ENCODE measurements around the gene CDK5RAP1. TPM values are rescaled to one million over a fixed set of nuclear protein-coding genes. Genes with fewer than 3 reads are reported as not detected.
A peak's percentile ranks its signal among the peaks of the same experiment; 100 is the strongest.

Gene CDK5RAP1
- total RNA-seq, 2 donors from 2014 or later, result 45.2 to 59.7 TPM

DNA sequence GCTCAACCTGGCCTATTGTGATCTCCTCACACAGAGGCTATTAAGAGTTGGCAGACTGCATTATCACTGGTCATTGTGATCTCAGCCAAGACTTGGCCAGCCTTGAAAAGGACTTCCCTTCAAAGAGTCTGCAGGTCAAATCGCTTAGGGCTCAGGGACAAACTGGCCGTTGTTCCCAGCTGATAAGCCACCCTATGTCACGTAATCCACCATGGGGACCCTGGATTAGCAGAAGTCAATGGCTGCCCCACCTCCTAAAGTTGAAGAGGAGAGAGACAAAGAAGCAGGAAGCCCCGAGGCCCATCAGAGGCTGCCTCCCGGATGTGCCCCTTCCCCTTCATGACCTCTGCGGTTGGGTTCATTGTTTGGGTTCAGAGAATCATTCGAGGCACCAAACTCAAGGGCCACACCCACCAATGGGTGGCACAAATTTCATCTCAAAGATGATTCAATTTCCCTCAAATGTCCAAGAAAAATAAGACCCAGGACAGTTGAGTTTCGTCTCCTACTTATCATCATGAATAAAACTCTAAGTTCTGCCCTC is 61.7 kb downstream of the CDK5RAP1 start:
- H3K9me3 Mint-ChIP-seq, result no peaks in the 10 kb centered on the region
- no peak overlapping the region for H3K9ac ChIP-seq (ENCODE audit: extremely low read depth, low read length, poor library complexity, severe bottlenecking)
- H3K4me3 Mint-ChIP-seq, result no peak overlapping the region
- H3K27me3 Mint-ChIP-seq (ENCODE audit: insufficient read depth), result peaks cover 2% of the 10 kb centered on the region
- H3K27me3 ChIP-seq (ENCODE audit: control insufficient read depth, insufficient read depth, low read length, poor library complexity, severe bottlenecking), result no peaks in the 10 kb centered on the region
- no peak overlapping the region for H3K4me3 ChIP-seq (ENCODE audit: low read length)
- H3K27ac Mint-ChIP-seq, result peak overlapping the region; percentile 44
- DNase-seq, result peak; percentile 68
- no peaks in the 10 kb centered on the region for H3K4me1 ChIP-seq (ENCODE audit: control insufficient read depth, insufficient read depth, low read length)
- H3K27ac ChIP-seq (ENCODE audit: low read depth, low read length), result peak overlapping the region; percentile 14
- no peaks in the 10 kb centered on the region for H3K9me3 ChIP-seq (ENCODE audit: control insufficient read depth, low read length)
- WGBS, 2 experiments (ENCODE audit: insufficient coverage in 1 of 2, insufficient read length in 1 of 2), result 68 to 73% methylated on average over 6 to 8 of the region's 8 CpGs
- peaks cover 8% of the 10 kb centered on the region for H3K4me1 Mint-ChIP-seq
- H3K36me3 ChIP-seq (ENCODE audit: control insufficient read depth, insufficient read depth, low read length), result no peaks in the 10 kb centered on the region
- TF ChIP-seq, protein P1, sequence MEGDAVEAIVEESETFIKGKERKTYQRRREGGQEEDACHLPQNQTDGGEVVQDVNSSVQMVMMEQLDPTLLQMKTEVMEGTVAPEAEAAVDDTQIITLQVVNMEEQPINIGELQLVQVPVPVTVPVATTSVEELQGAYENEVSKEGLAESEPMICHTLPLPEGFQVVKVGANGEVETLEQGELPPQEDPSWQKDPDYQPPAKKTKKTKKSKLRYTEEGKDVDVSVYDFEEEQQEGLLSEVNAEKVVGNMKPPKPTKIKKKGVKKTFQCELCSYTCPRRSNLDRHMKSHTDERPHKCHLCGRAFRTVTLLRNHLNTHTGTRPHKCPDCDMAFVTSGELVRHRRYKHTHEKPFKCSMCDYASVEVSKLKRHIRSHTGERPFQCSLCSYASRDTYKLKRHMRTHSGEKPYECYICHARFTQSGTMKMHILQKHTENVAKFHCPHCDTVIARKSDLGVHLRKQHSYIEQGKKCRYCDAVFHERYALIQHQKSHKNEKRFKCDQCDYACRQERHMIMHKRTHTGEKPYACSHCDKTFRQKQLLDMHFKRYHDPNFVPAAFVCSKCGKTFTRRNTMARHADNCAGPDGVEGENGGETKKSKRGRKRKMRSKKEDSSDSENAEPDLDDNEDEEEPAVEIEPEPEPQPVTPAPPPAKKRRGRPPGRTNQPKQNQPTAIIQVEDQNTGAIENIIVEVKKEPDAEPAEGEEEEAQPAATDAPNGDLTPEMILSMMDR (conservative IDR thresholded peaks at IDR 0.05), result no peak
- H3K36me3 Mint-ChIP-seq (ENCODE audit: low read depth), result no peaks in the 10 kb centered on the region

DNA sequence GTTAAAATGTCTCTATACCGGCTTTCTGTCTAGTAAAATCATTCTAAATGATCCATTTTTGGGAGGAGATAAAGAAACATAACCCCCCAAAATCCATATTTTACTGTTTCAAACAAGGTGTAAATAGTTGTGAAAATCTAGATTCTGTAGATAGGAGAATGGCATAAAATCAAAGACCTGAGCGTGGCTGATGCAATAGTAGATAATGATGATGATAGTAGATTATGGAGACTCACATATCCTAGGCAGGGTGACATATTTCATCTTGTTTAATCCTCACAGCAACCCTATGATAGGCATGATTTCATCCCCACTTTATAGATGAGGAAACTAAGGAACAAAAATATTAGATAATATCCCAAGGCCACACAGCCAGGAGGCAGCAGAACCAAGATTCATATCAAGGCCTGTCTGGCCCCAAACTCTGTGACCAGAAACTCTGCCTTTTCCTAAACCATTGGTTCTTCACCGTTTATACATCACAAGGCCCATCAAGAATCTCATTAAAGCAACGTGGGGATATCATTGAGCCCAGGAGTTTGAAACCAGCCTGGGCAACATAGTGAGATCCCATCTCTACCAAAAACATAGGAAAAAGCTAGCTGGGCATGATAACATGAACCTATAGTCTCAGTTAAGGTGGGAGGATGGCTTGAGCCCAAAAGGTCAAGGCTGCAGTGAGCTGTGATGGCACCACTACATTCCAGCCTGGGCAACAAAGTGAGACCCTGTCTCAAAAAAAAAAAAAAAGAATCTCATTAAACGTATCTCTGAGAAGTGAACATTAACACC is 62.7 kb downstream of the CDK5RAP1 start:
- Mint-ChIP-seq H3K9me3 (no peaks in the 10 kb centered on the region), H3K36me3 (ENCODE audit: low read depth) (no peaks in the 10 kb centered on the region), H3K4me3 (no peak overlapping the region), H3K27me3 (ENCODE audit: insufficient read depth) (peaks cover 2% of the 10 kb centered on the region), H3K27ac (peak overlapping the region; percentile 44), H3K4me1 (peaks cover 8% of the 10 kb centered on the region)
- no peak for DNase-seq
- TF ChIP-seq, protein P1 (conservative IDR thresholded peaks at IDR 0.05), result no peak
- whole genome bisulfite sequencing, 2 experiments (ENCODE audit: insufficient coverage in 1 of 2, insufficient read length in 1 of 2), result 80 to 96% methylated on average over 1 to 5 of the region's 5 CpGs
- H3K27ac ChIP-seq (ENCODE audit: low read depth, low read length), result no peak overlapping the region
- H3K4me3 ChIP-seq (ENCODE audit: low read length), result no peak overlapping the region
- no peaks in the 10 kb centered on the region for H3K9me3 ChIP-seq (ENCODE audit: control insufficient read depth, low read length)
- no peaks in the 10 kb centered on the region for H3K27me3 ChIP-seq (ENCODE audit: control insufficient read depth, insufficient read depth, low read length, poor library complexity, severe bottlenecking)
- H3K4me1 ChIP-seq (ENCODE audit: control insufficient read depth, insufficient read depth, low read length), result no peaks in the 10 kb centered on the region
- no peak overlapping the region for H3K9ac ChIP-seq (ENCODE audit: extremely low read depth, low read length, poor library complexity, severe bottlenecking)
- H3K36me3 ChIP-seq (ENCODE audit: control insufficient read depth, insufficient read depth, low read length), result no peaks in the 10 kb centered on the region

DNA sequence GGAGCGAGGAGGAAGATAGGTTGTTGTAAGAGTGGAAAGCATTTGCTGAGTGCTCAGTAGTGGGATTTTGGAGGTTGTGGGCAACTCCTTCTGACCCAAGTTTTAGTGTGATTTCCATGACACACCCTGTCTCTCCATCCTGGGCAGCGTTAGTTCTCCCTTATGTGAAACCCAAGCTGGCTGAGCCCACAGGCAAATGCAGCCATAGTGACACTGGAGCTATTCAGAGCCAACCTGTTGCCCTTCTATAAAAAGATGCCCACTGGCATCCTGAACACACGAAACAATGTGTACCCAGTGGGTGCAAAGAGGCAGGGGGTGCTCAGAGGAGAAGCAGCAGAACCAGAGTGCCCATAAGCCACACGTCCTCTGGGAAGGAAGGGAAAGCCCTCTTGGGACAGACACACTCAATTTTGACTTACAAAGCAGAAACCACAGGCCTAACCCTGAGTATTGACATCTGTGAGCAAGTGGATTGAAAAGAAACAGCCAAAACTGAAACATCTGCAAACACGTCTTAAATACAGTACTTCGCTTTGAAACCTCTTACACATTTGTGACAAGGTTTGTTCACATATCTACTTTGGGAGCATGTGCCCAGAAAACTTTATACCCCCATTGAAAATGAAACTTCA is 63.7 kb downstream of the CDK5RAP1 start:
- H3K9ac ChIP-seq (ENCODE audit: extremely low read depth, low read length, poor library complexity, severe bottlenecking), result no peak overlapping the region
- H3K27ac Mint-ChIP-seq, result no peak overlapping the region
- no peaks in the 10 kb centered on the region for H3K9me3 Mint-ChIP-seq
- whole genome bisulfite sequencing, 2 experiments (ENCODE audit: insufficient coverage in 1 of 2, insufficient read length in 1 of 2), result 81 to 82% methylated on average over 3 to 6 of the region's 6 CpGs
- H3K4me1 Mint-ChIP-seq, result peaks cover 8% of the 10 kb centered on the region
- H3K27me3 ChIP-seq (ENCODE audit: control insufficient read depth, insufficient read depth, low read length, poor library complexity, severe bottlenecking), result no peaks in the 10 kb centered on the region
- DNase-seq, result no peak
- no peaks in the 10 kb centered on the region for H3K36me3 Mint-ChIP-seq (ENCODE audit: low read depth)
- no peaks in the 10 kb centered on the region for H3K36me3 ChIP-seq (ENCODE audit: control insufficient read depth, insufficient read depth, low read length)
- H3K27me3 Mint-ChIP-seq (ENCODE audit: insufficient read depth), result peaks cover 4% of the 10 kb centered on the region
- no peak overlapping the region for H3K4me3 Mint-ChIP-seq
- TF ChIP-seq, protein P1 (conservative IDR thresholded peaks at IDR 0.05), result no peak
- H3K9me3 ChIP-seq (ENCODE audit: control insufficient read depth, low read length), result no peaks in the 10 kb centered on the region
- H3K27ac ChIP-seq (ENCODE audit: low read depth, low read length), result no peak overlapping the region
- H3K4me3 ChIP-seq (ENCODE audit: low read length), result no peak overlapping the region
- H3K4me1 ChIP-seq (ENCODE audit: control insufficient read depth, insufficient read depth, low read length), result no peaks in the 10 kb centered on the region
